ENCODE data around the gene NPIPA1.
"Not testable (repeated sequence)": the region's sequence is repeated elsewhere in the genome, so short reads cannot be mapped to it uniquely, and the experiment has no call there.

DNA sequence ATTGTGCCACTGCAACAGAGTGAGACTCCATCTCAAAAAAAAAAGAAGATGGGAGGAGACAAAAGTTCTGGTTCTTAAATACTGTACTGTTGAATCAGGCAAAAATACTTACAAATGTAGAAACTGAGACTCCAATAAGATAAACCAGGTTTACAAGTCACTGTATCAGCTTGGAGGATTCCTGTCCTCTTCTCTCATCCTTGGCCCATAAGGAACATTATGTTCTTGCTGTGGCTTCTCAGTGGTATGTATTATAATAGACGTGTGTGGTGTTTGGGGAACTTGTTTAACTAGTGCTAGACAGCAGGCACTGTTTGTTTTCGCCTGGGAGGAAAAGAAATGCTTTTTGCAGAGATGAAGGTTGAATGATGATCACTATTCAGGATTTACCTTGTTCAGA is 45.3 kb downstream of the NPIPA1 start:
- TF ChIP-seq ETV6 (IDR thresholded peaks at IDR 0.05; ENCODE audit: borderline replicate concordance in 1 of 2, low read depth in 2 of 2, low read length in 1 of 2); ETV6 (CRISPR knock-in tag; IDR thresholded peaks at IDR 0.05; ENCODE audit: borderline replicate concordance); BHLHE40 (IDR thresholded peaks at IDR 0.05; ENCODE audit: low read length); CTCF (IDR thresholded peaks at IDR 0.05 in 2 of 3, conservative IDR thresholded peaks at IDR 0.05 in 1 of 3; ENCODE audit: insufficient read depth in 2 of 3, low read depth in 1 of 3, low read length in 3 of 3); SMAD1 (IDR thresholded peaks at IDR 0.05; ENCODE audit: low read depth, low read length, partially characterized antibody); RBM14 (IDR thresholded peaks at IDR 0.05; ENCODE audit: borderline replicate concordance, insufficient read depth, low read depth, low read length); MAX (CRISPR knock-in tag; IDR thresholded peaks at IDR 0.05); GABPA (tag; conservative IDR thresholded peaks at IDR 0.05; ENCODE audit: low read depth); ZC3H8 (IDR thresholded peaks at IDR 0.05); TCF7 (IDR thresholded peaks at IDR 0.05; ENCODE audit: borderline replicate concordance): not testable (repeated sequence)
